Esophagus muscularis mucosa (tissue), 3 donors: ENCODE results near the gene HIF1A.

Source experiments
- POLR2A ChIP-seq: fragments of 450-650 bp; IDR thresholded peaks from one replicate; pipeline ENCODE4 v1.6.1; 2017; ENCODE audit warnings: antibody characterized with exemption, moderate library complexity, mild to moderate bottlenecking, low read depth
- TF ChIP-seq, protein P1 (sequence below), 3 experiments: fragments of 200-600 bp in 2 of 3; fragments of 450-650 bp in 1 of 3; sonication (generic) in 2 of 3; IDR thresholded peaks; one replicate each; pipeline ENCODE4 v1.5.1; 2017 to 2019; ENCODE audit warnings: antibody characterized with exemption in 3 of 3, mild to moderate bottlenecking in 2 of 3, moderate library complexity in 1 of 3

DNA sequence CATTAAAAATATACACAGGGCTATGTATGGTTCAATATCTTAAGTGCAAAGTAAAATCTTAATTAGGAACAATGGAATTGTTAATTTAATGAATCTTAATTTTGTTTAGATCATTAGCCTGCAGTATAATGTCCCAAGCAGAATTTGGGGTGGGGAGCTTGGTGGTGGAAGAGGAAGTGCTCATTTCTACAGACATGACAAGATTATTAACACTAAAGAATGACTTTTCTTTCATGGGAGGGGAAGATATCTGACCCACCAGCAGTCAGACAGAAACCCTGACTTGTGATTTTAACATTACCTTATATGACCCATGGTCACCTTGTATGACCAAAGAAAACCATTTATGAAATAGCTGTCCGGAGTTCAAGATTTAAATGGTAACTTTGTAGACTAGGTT is 41.3 kb upstream of the HIF1A start:
- TF ChIP-seq, protein P1, sequence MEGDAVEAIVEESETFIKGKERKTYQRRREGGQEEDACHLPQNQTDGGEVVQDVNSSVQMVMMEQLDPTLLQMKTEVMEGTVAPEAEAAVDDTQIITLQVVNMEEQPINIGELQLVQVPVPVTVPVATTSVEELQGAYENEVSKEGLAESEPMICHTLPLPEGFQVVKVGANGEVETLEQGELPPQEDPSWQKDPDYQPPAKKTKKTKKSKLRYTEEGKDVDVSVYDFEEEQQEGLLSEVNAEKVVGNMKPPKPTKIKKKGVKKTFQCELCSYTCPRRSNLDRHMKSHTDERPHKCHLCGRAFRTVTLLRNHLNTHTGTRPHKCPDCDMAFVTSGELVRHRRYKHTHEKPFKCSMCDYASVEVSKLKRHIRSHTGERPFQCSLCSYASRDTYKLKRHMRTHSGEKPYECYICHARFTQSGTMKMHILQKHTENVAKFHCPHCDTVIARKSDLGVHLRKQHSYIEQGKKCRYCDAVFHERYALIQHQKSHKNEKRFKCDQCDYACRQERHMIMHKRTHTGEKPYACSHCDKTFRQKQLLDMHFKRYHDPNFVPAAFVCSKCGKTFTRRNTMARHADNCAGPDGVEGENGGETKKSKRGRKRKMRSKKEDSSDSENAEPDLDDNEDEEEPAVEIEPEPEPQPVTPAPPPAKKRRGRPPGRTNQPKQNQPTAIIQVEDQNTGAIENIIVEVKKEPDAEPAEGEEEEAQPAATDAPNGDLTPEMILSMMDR (IDR thresholded peaks at IDR 0.05), result no peak
- no peak for TF ChIP-seq POLR2A
